HepG2 (cell line): ENCODE data around the gene FILIP1. TPM values are rescaled to one million over a fixed set of nuclear protein-coding genes. Genes with fewer than 3 reads are reported as not detected.

Experiments used
- ADNP ChIP-seq: sonication (generic); formaldehyde crosslinking; IDR thresholded peaks from 2 replicates; pipeline ENCODE4 v1.4.0; 2020; ENCODE audit warnings: missing genetic modification reagents
- ARHGAP35 ChIP-seq: sonication (generic); formaldehyde crosslinking; IDR thresholded peaks from 2 replicates; pipeline ENCODE4 v1.9.0; 2022; ENCODE audit warnings: mild to moderate bottlenecking, inconsistent platforms, moderate library complexity, missing genetic modification reagents, borderline replicate concordance
- ATF7-NPFF ChIP-seq: sonication (generic); formaldehyde crosslinking; IDR thresholded peaks from 2 replicates; pipeline ENCODE4 v1.8.1; 2023; ENCODE audit warnings: mild to moderate bottlenecking, low read depth, missing genetic modification reagents, moderate library complexity
- CBX1 ChIP-seq: IDR thresholded peaks from one replicate; pipeline ENCODE4 v1.6.1; 2016; ENCODE audit warnings: antibody characterized with exemption, low read depth
- CEBPG ChIP-seq: IDR thresholded peaks from 2 replicates; pipeline ENCODE4 v1.6.1; 2016
- FOXK2 ChIP-seq: fragments of 450-650 bp; IDR thresholded peaks from 2 replicates; pipeline ENCODE4 v1.6.1; 2016
- FOXP1 ChIP-seq, 2 experiments: fragments of 450-650 bp in 1 of 2; IDR thresholded peaks; 2 replicates each; pipeline ENCODE4 v1.6.1; 2017 to 2018; ENCODE audit warnings: antibody characterized with exemption in 1 of 2
- ISL2 ChIP-seq: sonication (generic); formaldehyde crosslinking; IDR thresholded peaks from 2 replicates; pipeline ENCODE4 v1.5.0; 2020; ENCODE audit warnings: missing genetic modification reagents
- MAF1 ChIP-seq: sonication (generic); formaldehyde crosslinking; IDR thresholded peaks from 2 replicates; pipeline ENCODE4 v1.5.0; 2020; ENCODE audit warnings: missing genetic modification reagents, borderline replicate concordance
- NR2F6 ChIP-seq, 2 experiments: IDR thresholded peaks; 2 replicates each; pipeline ENCODE4 v1.6.1; 2016; ENCODE audit warnings: antibody characterized with exemption in 1 of 2, mild to moderate bottlenecking in 1 of 2
- NRL ChIP-seq: sonication (generic); formaldehyde crosslinking; IDR thresholded peaks from 2 replicates; pipeline ENCODE4 v1.5.0; 2020; ENCODE audit warnings: missing genetic modification reagents, mild to moderate bottlenecking, moderate library complexity, borderline replicate concordance
- PHF21A ChIP-seq: sonication (generic); formaldehyde crosslinking; IDR thresholded peaks from 2 replicates; pipeline ENCODE4 v1.5.0; 2020; ENCODE audit warnings: mild to moderate bottlenecking, missing genetic modification reagents
- PHF5A ChIP-seq: IDR thresholded peaks from one replicate; pipeline ENCODE4 v1.6.1; 2018; ENCODE audit warnings: low read depth, missing genetic modification reagents; ENCODE audit not compliant: unreplicated experiment
- POGZ ChIP-seq: sonication (generic); formaldehyde crosslinking; IDR thresholded peaks from 2 replicates; pipeline ENCODE4 v1.4.0; 2020; ENCODE audit warnings: mild to moderate bottlenecking, missing genetic modification reagents
- POLR2A ChIP-seq, 2 experiments: IDR thresholded peaks; 2 replicates each; pipeline ENCODE4 v1.6.1; 2011; ENCODE audit warnings: low read depth in 2 of 2, low read length in 2 of 2, mild to moderate bottlenecking in 1 of 2, moderate library complexity in 1 of 2; ENCODE audit not compliant: insufficient read depth in 1 of 2
- THYN1 ChIP-seq: sonication (generic); formaldehyde crosslinking; IDR thresholded peaks from 2 replicates; pipeline ENCODE4 v1.8.1; 2023; ENCODE audit warnings: low read depth, mild to moderate bottlenecking, moderate library complexity, missing genetic modification reagents, borderline replicate concordance
- ZEB1 ChIP-seq: IDR thresholded peaks from 2 replicates; pipeline ENCODE4 v1.6.1; 2012; ENCODE audit warnings: mild to moderate bottlenecking, low read depth, inconsistent platforms; ENCODE audit not compliant: insufficient replicate concordance
- ZNF720 ChIP-seq: sonication (generic); formaldehyde crosslinking; IDR thresholded peaks from 2 replicates; pipeline ENCODE4 v1.4.0; 2020; ENCODE audit warnings: missing genetic modification reagents
- ZNF792 ChIP-seq: IDR thresholded peaks from 2 replicates; pipeline ENCODE4 v1.6.1; 2016
- polyA plus RNA-seq, 8 experiments: library from polyadenylated mRNA; depleted of rRNA in 3 of 8; stranded (reverse) in 7 of 8; unstranded in 1 of 8; fragments of >200 nt; fragmentation: Illumina TruSeq in 4 of 8; extraction: Trizol in 4 of 8; gene quantifications; 2 replicates each; pipeline versions ENCODE4 v1.2.1 to v1.2.3, GENCODE V29; 2011 to 2016; ENCODE audit warnings: low read depth in 4 of 8, missing spikeins in 1 of 8, mixed read lengths in 1 of 8; ENCODE audit not compliant: insufficient read depth in 1 of 8
- total RNA-seq, 5 experiments: library from RNA; depleted of rRNA; stranded (reverse); fragments of >200 nt; fragmentation: Illumina TruSeq; extraction: Trizol; gene quantifications; 2 replicates each; pipeline ENCODE4 v1.2.3, GENCODE V29; 2016; ENCODE audit warnings: low read depth in 1 of 5
- TF ChIP-seq, protein P1 (sequence below): sonication (generic); formaldehyde crosslinking; IDR thresholded peaks from 2 replicates; pipeline ENCODE4 v1.5.0; 2020; ENCODE audit warnings: mild to moderate bottlenecking, missing genetic modification reagents
- TF ChIP-seq, protein P2 (sequence below): sonication (generic); formaldehyde crosslinking; IDR thresholded peaks from 2 replicates; pipeline ENCODE4 v1.4.0; 2020; ENCODE audit warnings: missing genetic modification reagents, mild to moderate bottlenecking, borderline replicate concordance
- TF ChIP-seq, protein P3 (sequence below): IDR thresholded peaks from 2 replicates; pipeline ENCODE4 v1.6.1; 2016; ENCODE audit warnings: low read depth
- TF ChIP-seq, protein P4 (sequence below): sonication (generic); formaldehyde crosslinking; IDR thresholded peaks from 2 replicates; pipeline ENCODE4 v1.4.0; 2020; ENCODE audit warnings: missing genetic modification reagents

Gene FILIP1
- total and polyA plus RNA-seq, 2 of the 13 experiments (the other 11 are each of a cell fraction or from before 2014, with no cell fraction given) = not detected

DNA sequence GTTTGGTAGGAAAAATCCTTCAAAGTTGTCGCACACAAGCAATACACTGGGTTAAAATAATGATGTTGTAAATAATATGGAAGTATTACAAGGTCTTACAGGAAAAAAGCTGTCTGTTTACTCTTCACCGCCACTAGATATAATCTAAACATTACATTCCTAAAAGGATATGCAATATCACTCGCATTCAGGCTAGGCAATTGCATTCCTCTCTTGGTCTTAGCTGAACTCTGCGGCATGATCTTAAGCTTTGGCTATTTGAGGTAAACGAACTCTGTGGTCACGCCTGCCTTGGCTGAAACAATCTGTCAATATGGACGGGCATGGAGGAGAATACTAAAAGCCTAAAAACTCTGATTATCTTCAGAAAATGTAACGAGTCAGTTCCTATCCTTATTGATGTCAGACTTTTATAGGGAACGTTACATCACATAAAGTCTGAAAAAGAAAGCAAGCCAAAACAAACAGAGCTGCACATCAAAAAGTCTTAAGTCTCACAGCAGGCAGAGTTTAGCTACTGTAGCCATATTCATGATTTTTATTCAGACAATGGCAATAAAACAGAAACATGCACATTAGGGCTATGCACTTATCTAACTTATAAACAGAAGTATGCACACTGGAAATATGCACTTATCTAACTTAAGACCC lies 30.8 kb upstream of the FILIP1 start (continued):
- TF ChIP-seq, protein P1, sequence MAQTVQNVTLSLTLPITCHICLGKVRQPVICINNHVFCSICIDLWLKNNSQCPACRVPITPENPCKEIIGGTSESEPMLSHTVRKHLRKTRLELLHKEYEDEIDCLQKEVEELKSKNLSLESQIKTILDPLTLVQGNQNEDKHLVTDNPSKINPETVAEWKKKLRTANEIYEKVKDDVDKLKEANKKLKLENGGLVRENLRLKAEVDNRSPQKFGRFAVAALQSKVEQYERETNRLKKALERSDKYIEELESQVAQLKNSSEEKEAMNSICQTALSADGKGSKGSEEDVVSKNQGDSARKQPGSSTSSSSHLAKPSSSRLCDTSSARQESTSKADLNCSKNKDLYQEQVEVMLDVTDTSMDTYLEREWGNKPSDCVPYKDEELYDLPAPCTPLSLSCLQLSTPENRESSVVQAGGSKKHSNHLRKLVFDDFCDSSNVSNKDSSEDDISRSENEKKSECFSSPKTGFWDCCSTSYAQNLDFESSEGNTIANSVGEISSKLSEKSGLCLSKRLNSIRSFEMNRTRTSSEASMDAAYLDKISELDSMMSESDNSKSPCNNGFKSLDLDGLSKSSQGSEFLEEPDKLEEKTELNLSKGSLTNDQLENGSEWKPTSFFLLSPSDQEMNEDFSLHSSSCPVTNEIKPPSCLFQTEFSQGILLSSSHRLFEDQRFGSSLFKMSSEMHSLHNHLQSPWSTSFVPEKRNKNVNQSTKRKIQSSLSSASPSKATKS = no peak
- TF ChIP-seq MAF1 (CRISPR knock-in tag) = no peak
- no peak for TF ChIP-seq PHF5A (CRISPR knock-in tag)
- TF ChIP-seq, protein P2, sequence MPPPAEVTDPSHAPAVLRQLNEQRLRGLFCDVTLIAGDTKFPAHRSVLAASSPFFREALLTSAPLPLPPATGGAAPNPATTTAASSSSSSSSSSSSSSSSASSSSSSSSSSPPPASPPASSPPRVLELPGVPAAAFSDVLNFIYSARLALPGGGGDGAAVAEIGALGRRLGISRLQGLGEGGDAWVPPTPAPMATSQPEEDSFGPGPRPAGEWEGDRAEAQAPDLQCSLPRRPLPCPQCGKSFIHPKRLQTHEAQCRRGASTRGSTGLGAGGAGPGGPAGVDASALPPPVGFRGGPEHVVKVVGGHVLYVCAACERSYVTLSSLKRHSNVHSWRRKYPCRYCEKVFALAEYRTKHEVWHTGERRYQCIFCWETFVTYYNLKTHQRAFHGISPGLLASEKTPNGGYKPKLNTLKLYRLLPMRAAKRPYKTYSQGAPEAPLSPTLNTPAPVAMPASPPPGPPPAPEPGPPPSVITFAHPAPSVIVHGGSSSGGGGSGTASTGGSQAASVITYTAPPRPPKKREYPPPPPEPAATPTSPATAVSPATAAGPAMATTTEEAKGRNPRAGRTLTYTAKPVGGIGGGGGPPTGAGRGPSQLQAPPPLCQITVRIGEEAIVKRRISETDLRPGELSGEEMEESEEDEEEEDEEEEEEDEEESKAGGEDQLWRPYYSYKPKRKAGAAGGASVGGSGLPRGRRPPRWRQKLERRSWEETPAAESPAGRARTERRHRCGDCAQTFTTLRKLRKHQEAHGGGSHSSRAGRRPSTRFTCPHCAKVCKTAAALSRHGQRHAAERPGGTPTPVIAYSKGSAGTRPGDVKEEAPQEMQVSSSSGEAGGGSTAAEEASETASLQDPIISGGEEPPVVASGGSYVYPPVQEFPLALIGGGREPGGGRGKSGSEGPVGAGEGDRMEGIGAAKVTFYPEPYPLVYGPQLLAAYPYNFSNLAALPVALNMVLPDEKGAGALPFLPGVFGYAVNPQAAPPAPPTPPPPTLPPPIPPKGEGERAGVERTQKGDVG (CRISPR knock-in tag) = no peak
- no peak for TF ChIP-seq FOXK2
- no peak for TF ChIP-seq ATF7-NPFF (CRISPR knock-in tag)
- 0 out of 2 replicates have a peak, but pooled peaks have one; percentile 47 for TF ChIP-seq FOXP1 (IDR thresholded peaks at IDR 0.05)
- peak; percentile 87 for TF ChIP-seq FOXP1 (CRISPR knock-in tag; IDR thresholded peaks at IDR 0.05)
- TF ChIP-seq CBX1 = no peak
- TF ChIP-seq ISL2 (CRISPR knock-in tag) = peak; percentile 79; the same call in 1 of the 2 replicates
- TF ChIP-seq, protein P3, sequence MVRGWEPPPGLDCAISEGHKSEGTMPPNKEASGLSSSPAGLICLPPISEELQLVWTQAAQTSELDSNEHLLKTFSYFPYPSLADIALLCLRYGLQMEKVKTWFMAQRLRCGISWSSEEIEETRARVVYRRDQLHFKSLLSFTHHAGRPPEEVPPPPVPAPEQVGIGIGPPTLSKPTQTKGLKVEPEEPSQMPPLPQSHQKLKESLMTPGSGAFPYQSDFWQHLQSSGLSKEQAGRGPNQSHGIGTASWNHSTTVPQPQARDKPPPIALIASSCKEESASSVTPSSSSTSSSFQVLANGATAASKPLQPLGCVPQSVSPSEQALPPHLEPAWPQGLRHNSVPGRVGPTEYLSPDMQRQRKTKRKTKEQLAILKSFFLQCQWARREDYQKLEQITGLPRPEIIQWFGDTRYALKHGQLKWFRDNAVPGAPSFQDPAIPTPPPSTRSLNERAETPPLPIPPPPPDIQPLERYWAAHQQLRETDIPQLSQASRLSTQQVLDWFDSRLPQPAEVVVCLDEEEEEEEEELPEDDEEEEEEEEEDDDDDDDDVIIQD (CRISPR knock-in tag) = peak; percentile 78; the same call in 1 of the 2 replicates
- no peak for TF ChIP-seq THYN1 (CRISPR knock-in tag)
- no peak for TF ChIP-seq PHF21A (CRISPR knock-in tag)
- no peak for TF ChIP-seq POGZ (CRISPR knock-in tag)
- TF ChIP-seq ZNF720 (CRISPR knock-in tag) = no peak
- no peak for TF ChIP-seq ZNF792 (CRISPR knock-in tag)
- no peak for TF ChIP-seq NRL (CRISPR knock-in tag)
- no peak for TF ChIP-seq ARHGAP35 (CRISPR knock-in tag)
- TF ChIP-seq NR2F6 (IDR thresholded peaks at IDR 0.05) = peak; percentile 82
- TF ChIP-seq NR2F6 (CRISPR knock-in tag; IDR thresholded peaks at IDR 0.05) = peak; percentile 88
- no peak for TF ChIP-seq ADNP (CRISPR knock-in tag)
- no peak for TF ChIP-seq POLR2A (IDR thresholded peaks at IDR 0.05; ENCODE audit: insufficient read depth in 1 of 2, low read depth in 2 of 2, low read length in 2 of 2)
- TF ChIP-seq ZEB1 = no peak
- TF ChIP-seq, protein P4, sequence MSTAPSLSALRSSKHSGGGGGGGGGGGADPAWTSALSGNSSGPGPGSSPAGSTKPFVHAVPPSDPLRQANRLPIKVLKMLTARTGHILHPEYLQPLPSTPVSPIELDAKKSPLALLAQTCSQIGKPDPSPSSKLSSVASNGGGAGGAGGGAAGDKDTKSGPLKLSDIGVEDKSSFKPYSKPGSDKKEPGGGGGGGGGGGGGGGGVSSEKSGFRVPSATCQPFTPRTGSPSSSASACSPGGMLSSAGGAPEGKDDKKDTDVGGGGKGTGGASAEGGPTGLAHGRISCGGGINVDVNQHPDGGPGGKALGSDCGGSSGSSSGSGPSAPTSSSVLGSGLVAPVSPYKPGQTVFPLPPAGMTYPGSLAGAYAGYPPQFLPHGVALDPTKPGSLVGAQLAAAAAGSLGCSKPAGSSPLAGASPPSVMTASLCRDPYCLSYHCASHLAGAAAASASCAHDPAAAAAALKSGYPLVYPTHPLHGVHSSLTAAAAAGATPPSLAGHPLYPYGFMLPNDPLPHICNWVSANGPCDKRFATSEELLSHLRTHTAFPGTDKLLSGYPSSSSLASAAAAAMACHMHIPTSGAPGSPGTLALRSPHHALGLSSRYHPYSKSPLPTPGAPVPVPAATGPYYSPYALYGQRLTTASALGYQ (CRISPR knock-in tag) = peak; percentile 64; the same call in 1 of the 2 replicates
- TF ChIP-seq CEBPG = peak; percentile 75
